GM18907 (cell line): Measurements from ENCODE around the gene SPG7.

Experiments
- ATAC-seq: cut with Tn5 transposase; IDR thresholded peaks from one replicate; pipeline ENCODE4 v1.9.1; 2021; ENCODE audit warnings: mild to moderate bottlenecking, moderate library complexity; ENCODE audit not compliant: unreplicated experiment

The SPG7 gene

GRCh38 chr16:89510526-89510925, 2.3 kb downstream of the SPG7 start:
- ATAC-seq, result no peak

DNA sequence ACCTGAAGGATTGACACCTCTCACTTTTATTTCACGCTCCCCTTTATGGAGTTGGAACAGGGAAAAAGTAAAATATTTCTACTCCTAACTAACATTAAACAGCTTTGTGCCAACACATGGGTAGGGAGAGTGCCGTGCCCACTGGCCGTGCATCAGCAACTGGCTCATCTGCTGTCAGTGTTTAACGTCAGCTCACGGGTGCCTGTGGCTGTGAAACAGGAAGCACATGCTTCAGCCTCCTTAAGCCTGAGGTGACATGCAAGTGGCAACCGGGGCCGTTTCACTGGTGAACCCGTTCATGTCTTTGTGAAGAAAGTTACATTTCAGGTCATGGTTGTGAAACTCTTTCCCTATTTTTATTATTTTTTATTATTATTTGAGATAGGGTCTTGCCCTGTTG, 3.2 kb downstream of the SPG7 start:
- ATAC-seq, result no peak

GRCh38 chr16:89512453-89512852, 4.2 kb downstream of the SPG7 start:
- ATAC-seq, result no peak

DNA sequence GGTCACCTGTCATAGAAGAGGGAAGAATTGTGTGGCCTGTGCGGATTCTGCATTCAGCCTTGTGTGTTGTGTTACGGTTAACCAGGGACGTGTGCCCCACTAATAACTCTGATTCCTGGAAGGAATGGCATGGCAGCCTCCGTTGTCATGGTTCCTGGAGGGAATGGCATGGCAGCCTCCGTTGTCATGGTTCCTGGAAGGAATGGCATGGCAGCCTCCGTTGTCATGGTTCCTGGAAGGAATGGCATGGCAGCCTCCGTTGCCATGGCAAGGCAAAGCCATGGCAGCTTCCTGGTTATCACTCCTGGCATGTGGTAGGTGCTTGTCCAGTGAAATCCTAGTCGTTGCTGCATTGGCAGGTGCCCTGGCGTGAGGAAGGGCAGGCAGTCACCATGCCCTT, 8.9 kb downstream of the SPG7 start:
- ATAC-seq, result no peak

DNA sequence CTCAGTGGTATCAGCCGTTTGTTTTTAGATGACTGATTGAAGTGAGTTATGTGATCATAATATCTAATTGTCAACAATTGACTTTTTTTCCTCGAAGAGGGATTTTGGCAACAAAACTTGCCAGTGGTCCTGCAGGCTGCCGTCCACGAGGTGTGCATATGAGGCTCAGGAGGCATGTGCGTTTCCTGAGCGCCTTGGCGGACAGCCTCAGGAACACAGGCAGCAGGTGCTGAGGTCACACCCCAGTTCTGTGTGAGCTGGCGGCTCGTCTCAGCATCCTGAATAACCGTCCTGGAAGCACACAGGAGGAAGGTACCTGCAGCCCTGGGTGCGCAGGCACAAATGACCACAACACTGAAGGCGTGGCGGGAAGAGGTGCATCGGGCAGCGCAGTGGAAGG, 11.7 kb downstream of the SPG7 start:
- no peak for ATAC-seq

- ATAC-seq, result no peak
Measured at GRCh38 chr16:89522287-89522686, 14.1 kb downstream of the SPG7 start.

GRCh38 chr16:89523680-89524344, 15.6 kb downstream of the SPG7 start:
- ATAC-seq, result no peak

GRCh38 chr16:89525146-89525913, 17.1 kb downstream of the SPG7 start:
- no peak for ATAC-seq

- no peak for ATAC-seq
Measured at GRCh38 chr16:89529097-89529496, 20.9 kb downstream of the SPG7 start.

GRCh38 chr16:89530401-89531381, 22.5 kb downstream of the SPG7 start:
- no peak for ATAC-seq

GRCh38 chr16:89531821-89532526, 23.8 kb downstream of the SPG7 start:
- no peak for ATAC-seq

GRCh38 chr16:89534252-89534756, 26.1 kb downstream of the SPG7 start:
- ATAC-seq, result no peak

GRCh38 chr16:89536371-89536770, 28.2 kb downstream of the SPG7 start:
- ATAC-seq, result no peak

- ATAC-seq, result no peak
Measured at GRCh38 chr16:89536886-89537548, 28.8 kb downstream of the SPG7 start.

GRCh38 chr16:89537549-89537925, 29.3 kb downstream of the SPG7 start:
- ATAC-seq, result no peak

DNA sequence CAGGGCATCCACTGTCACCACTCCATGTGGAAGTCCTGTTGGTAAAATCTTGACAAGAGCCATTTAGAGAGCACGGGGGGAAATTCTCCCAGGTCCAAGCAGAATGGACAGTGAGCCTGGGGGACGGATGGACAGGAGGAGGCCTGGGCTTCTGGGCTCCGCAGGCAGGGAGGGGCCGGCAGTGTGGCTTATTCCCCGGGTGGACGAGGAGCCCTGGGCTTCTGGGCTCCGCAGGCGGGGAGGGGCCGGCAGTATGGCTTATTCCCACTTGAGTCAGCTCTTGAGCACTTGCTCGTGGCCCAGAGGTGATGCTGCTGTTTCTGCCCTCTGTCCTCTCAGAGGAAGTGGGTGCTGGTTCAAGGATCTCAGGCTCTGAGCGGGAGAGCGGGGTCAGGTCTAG, 30.1 kb downstream of the SPG7 start:
- ATAC-seq, result no peak

- no peak for ATAC-seq
Measured at GRCh38 chr16:89540557-89540956, 32.4 kb downstream of the SPG7 start.

GRCh38 chr16:89541792-89542191, 33.6 kb downstream of the SPG7 start:
- ATAC-seq, result no peak

DNA sequence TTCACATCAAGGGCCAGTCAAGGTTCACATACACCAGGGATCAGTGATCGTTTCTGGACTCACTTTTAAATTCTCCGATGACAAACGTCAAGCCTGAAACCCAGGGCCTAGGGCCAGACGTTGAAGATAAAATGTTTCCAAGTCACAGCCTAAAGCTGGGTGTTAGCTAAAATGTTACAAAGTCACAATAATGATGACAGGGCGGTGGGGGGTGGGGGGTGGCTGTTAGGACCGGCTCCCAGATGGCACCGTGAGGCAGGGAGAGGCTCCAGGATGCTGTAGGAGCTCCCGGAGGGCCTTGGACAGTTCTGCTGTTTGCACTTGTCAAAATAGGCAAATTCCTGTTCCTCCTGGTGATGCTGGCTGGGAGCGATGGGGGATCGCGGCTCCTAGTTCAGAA, 35.9 kb downstream of the SPG7 start:
- no peak for ATAC-seq

- ATAC-seq, result no peak
Measured at GRCh38 chr16:89544713-89545043, 36.5 kb downstream of the SPG7 start.
